HUES6 (cell line): ENCODE data around the gene SDCCAG8.

Experiments
- H3K27ac ChIP-seq: 2 replicates; pipeline ENCODE4 v1.7.0; 2013; ENCODE audit warnings: low read depth, mild to moderate bottlenecking, low read length, inconsistent platforms
- H3K27me3 ChIP-seq: 2 replicates; pipeline ENCODE4 v1.6.1; 2013; ENCODE audit warnings: low read length; ENCODE audit not compliant: control insufficient read depth, insufficient read depth
- H3K36me3 ChIP-seq: 2 replicates; pipeline ENCODE4 v1.6.1; 2013; ENCODE audit warnings: low read length; ENCODE audit not compliant: control insufficient read depth, insufficient read depth
- H3K4me1 ChIP-seq: 2 replicates; pipeline ENCODE4 v1.6.1; 2013; ENCODE audit warnings: low read length; ENCODE audit not compliant: control insufficient read depth, insufficient read depth
- H3K4me3 ChIP-seq: 2 replicates; pipeline ENCODE4 v1.5.1; 2013; ENCODE audit warnings: low read depth, low read length
- H3K9ac ChIP-seq: one replicate; pipeline ENCODE4 v1.6.1; 2013; ENCODE audit warnings: mild to moderate bottlenecking, low read length
- H3K9me3 ChIP-seq: 2 replicates; pipeline ENCODE4 v1.6.1; 2013; ENCODE audit warnings: low read depth, low read length; ENCODE audit not compliant: control insufficient read depth, insufficient read depth

SDCCAG8 gene

GRCh38 chr1:243267914-243268653 is 12.2 kb downstream of the SDCCAG8 start:
- H3K27ac ChIP-seq = no peak overlapping the region

GRCh38 chr1:243268751-243269460 is 13.1 kb downstream of the SDCCAG8 start:
- H3K27ac ChIP-seq = no peak overlapping the region
- peaks cover 18% of the 10 kb centered on the region for H3K4me1 ChIP-seq
- H3K9ac ChIP-seq = no peak overlapping the region
- H3K9me3 ChIP-seq = 0 out of 2 replicates have a peak, but pooled peaks cover 2% of the 10 kb centered on the region
- no peaks in the 10 kb centered on the region for H3K27me3 ChIP-seq
- no peak overlapping the region for H3K4me3 ChIP-seq
- no peaks in the 10 kb centered on the region for H3K36me3 ChIP-seq

More at GRCh38 chr1:243267914-243268653, 12.2 kb downstream of the SDCCAG8 start:
- no peak overlapping the region for H3K4me3 ChIP-seq
- no peak overlapping the region for H3K9ac ChIP-seq
- no peaks in the 10 kb centered on the region for H3K27me3 ChIP-seq
- H3K36me3 ChIP-seq = no peaks in the 10 kb centered on the region
- H3K9me3 ChIP-seq = 0 out of 2 replicates have a peak, but pooled peaks cover 5% of the 10 kb centered on the region
- H3K4me1 ChIP-seq = peaks cover 18% of the 10 kb centered on the region

- Histone ChIP-seq H3K36me3 (peaks cover under 1% of the 10 kb centered on the region; the same call in 1 of the 2 replicates), H3K9ac (no peak overlapping the region), H3K9me3 (no peaks in the 10 kb centered on the region), H3K27ac (no peak overlapping the region), H3K4me3 (no peak overlapping the region), H3K4me1 (peaks cover 18% of the 10 kb centered on the region), H3K27me3 (no peaks in the 10 kb centered on the region)
These were observed 13.6 kb downstream of the SDCCAG8 start for GRCh38 chr1:243269461-243269801.

DNA sequence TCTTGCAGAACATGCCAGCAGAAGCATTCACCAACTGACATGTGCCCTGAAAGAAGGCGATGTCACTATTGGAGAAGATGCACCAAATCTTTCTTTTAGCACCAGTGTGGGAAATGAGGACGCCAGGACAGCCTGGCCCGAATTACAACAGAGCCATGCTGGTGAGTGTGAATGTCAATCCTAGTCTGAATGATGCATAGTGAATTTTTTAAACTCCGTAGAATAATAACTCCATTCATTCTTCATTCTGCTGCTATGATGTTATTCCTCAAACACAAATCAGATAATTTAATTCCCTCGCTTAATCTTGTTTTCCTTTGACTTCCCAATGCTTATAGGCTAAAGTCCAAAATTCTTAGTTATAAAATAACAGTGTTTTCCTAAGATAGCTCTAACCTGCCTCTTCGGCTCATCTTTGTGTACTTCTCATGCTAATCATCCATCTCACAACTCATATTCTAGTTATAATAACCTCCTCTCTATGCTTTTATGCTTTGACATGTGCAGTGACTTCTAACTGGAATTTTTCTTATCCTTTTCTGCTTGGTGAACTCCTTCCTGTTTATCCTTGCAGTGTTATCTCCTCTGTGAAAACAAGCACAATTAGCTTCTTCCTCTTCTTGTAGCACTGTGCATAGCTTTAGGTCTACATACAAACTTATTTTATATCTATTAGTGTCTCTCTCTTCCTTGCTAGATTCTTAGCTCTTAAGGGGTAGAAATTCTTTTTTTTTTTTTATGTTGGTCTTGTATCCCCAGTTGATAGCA is 14.4 kb downstream of the SDCCAG8 start:
- no peaks in the 10 kb centered on the region for H3K27me3 ChIP-seq
- H3K4me1 ChIP-seq = peaks cover 18% of the 10 kb centered on the region
- no peaks in the 10 kb centered on the region for H3K9me3 ChIP-seq
- H3K9ac ChIP-seq = no peak overlapping the region
- H3K27ac ChIP-seq = no peak overlapping the region
- H3K4me3 ChIP-seq = no peak overlapping the region
- H3K36me3 ChIP-seq = peaks cover 7% of the 10 kb centered on the region

- no peak overlapping the region for H3K27ac ChIP-seq
- H3K4me1 ChIP-seq = peaks cover 18% of the 10 kb centered on the region
- H3K9me3 ChIP-seq = no peaks in the 10 kb centered on the region
- no peak overlapping the region for H3K4me3 ChIP-seq
- no peaks in the 10 kb centered on the region for H3K27me3 ChIP-seq
- no peak overlapping the region for H3K9ac ChIP-seq
- H3K36me3 ChIP-seq = peaks cover 7% of the 10 kb centered on the region
These were observed 16.2 kb downstream of the SDCCAG8 start for GRCh38 chr1:243271996-243272395.

DNA sequence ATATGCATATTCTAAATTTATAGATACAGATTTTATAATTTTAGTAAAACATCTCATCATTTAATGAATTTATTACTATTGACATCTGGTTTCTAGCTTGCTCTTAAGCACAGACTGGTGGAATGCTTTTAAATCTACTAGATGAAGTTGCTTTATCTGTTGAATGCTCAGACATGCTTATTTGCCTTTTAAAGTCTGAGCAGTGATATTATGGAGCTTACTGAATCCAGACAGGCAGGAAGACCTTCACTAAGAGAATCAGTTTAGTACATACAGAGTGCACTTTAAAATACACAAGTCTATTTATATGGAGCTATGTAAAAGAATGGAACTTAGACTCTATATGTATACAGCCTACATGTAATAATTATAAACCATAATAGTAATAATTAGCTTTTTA is 16.6 kb downstream of the SDCCAG8 start:
- Histone ChIP-seq H3K9ac (no peak overlapping the region), H3K27ac (no peak overlapping the region), H3K4me3 (no peak overlapping the region), H3K27me3 (no peaks in the 10 kb centered on the region), H3K36me3 (peaks cover 7% of the 10 kb centered on the region), H3K4me1 (peaks cover 18% of the 10 kb centered on the region), H3K9me3 (no peaks in the 10 kb centered on the region)

DNA sequence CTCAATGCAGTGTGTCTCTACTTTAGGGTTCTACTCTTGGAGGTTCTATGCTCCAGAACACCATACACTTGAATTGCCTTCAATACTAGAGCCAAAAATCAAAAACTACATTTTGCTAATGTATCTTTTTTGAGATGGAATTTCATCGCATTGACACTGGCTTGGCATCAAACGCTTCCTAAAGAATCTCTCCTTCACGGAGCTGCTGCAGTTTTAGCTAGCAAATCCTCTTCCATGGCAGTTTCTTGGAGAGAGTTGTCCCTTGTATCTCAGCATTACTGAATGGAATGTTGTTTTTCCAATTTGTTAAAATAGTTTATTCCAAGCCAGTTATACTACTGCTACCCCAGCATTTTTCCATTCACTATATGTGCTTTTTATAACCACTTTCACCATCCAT is 17.7 kb downstream of the SDCCAG8 start:
- peaks cover 7% of the 10 kb centered on the region for H3K36me3 ChIP-seq
- no peak overlapping the region for H3K4me3 ChIP-seq
- peaks cover 18% of the 10 kb centered on the region for H3K4me1 ChIP-seq
- H3K9me3 ChIP-seq = no peaks in the 10 kb centered on the region
- H3K27ac ChIP-seq = no peak overlapping the region
- H3K9ac ChIP-seq = no peak overlapping the region
- no peaks in the 10 kb centered on the region for H3K27me3 ChIP-seq

GRCh38 chr1:243273945-243274344 is 18.1 kb downstream of the SDCCAG8 start:
- Histone ChIP-seq H3K4me3 (no peak overlapping the region), H3K27ac (no peak overlapping the region), H3K9me3 (no peaks in the 10 kb centered on the region), H3K4me1 (peaks cover 15% of the 10 kb centered on the region), H3K36me3 (peaks cover 7% of the 10 kb centered on the region), H3K9ac (no peak overlapping the region), H3K27me3 (no peaks in the 10 kb centered on the region)

DNA sequence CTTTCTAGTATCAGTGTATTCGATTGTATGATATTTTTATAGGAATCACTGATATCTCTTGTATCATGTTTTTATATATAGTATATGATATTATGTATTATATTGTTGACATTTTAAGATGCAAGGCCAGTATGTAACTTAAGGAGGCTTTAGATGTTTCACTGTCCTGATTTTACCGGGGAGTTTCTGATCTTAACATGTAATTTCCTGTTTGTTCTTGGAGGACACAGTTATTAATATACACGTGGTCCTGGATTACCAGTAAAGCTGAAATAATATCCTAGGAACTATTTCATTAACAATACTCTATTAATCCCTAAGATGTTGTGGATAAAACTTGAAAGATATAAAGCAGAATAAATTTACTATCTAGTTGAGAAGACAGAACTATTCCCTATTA is 19.5 kb downstream of the SDCCAG8 start:
- Histone ChIP-seq H3K4me3 (no peak overlapping the region), H3K27ac (no peak overlapping the region), H3K9ac (no peak overlapping the region), H3K9me3 (no peaks in the 10 kb centered on the region), H3K36me3 (peaks cover 7% of the 10 kb centered on the region), H3K27me3 (no peaks in the 10 kb centered on the region), H3K4me1 (peaks cover 1% of the 10 kb centered on the region; the same call in 1 of the 2 replicates)

- H3K36me3 ChIP-seq = no peaks in the 10 kb centered on the region
- H3K9me3 ChIP-seq = no peaks in the 10 kb centered on the region
- H3K4me3 ChIP-seq = no peak overlapping the region
- peaks cover 6% of the 10 kb centered on the region; the same call in 1 of the 2 replicates for H3K4me1 ChIP-seq
- no peak overlapping the region for H3K9ac ChIP-seq
- no peak overlapping the region for H3K27ac ChIP-seq
- H3K27me3 ChIP-seq = no peaks in the 10 kb centered on the region
These were observed 24.8 kb downstream of the SDCCAG8 start for GRCh38 chr1:243280571-243281129.
